ELR (cell line): Measurements from ENCODE around the gene ATG12.
A peak's percentile ranks its signal among the peaks of the same experiment; 100 is the strongest.
"Not testable (repeated sequence)": the region's sequence is repeated elsewhere in the genome, so short reads cannot be mapped to it uniquely, and the experiment has no call there.

Experiments used
- DNase-seq: peaks from one replicate; pipeline ENCODE4 v3.0.0-alpha.2; 2015; ENCODE audit warnings: low read depth

Gene ATG12

GRCh38 chr5:115842952-115843351 is 1.6 kb upstream of the ATG12 start:
- peak; percentile 27 for DNase-seq

GRCh38 chr5:115842089-115842935 is 947 bp upstream of the ATG12 start:
- DNase-seq: peak; percentile 78

- DNase-seq: no peak
Observed at GRCh38 chr5:115840873-115841272, 492 bp downstream of the ATG12 start.

GRCh38 chr5:115838885-115839518 is 2.4 kb downstream of the ATG12 start:
- peak; percentile 77 for DNase-seq

GRCh38 chr5:115835481-115835880 is 5.9 kb downstream of the ATG12 start:
- DNase-seq: no peak

GRCh38 chr5:115831163-115831768 is 10.1 kb downstream of the ATG12 start:
- peak; percentile 70 for DNase-seq

- no peak for DNase-seq
Observed at GRCh38 chr5:115829913-115830312, 11.5 kb downstream of the ATG12 start.

- DNase-seq: no peak
Observed at GRCh38 chr5:115825948-115826347, 15.4 kb downstream of the ATG12 start.

GRCh38 chr5:115824983-115825382 is 16.4 kb downstream of the ATG12 start:
- DNase-seq: not testable (repeated sequence)

- DNase-seq: no peak
Observed at GRCh38 chr5:115820846-115821245, 20.5 kb downstream of the ATG12 start.

GRCh38 chr5:115818821-115819220 is 22.5 kb downstream of the ATG12 start:
- DNase-seq: no peak

- DNase-seq: no peak
Observed at GRCh38 chr5:115817386-115817785, 24.0 kb downstream of the ATG12 start.

GRCh38 chr5:115816226-115817081 is 24.9 kb downstream of the ATG12 start, which contains the start of gene CDO1:
Gene CDO1 (minus strand): TSS chr5:115816659. CDS start chr5:115816397, 262 bp downstream.
- peak; percentile 68 for DNase-seq

GRCh38 chr5:115815693-115816225 is 25.6 kb downstream of the ATG12 start:
- peak; percentile 38 for DNase-seq

- peak; percentile 16 for DNase-seq
Observed at GRCh38 chr5:115815006-115815692, 26.2 kb downstream of the ATG12 start.

GRCh38 chr5:115813719-115814118 is 27.6 kb downstream of the ATG12 start:
- DNase-seq: no peak

GRCh38 chr5:115812372-115812771 is 29.0 kb downstream of the ATG12 start:
- no peak for DNase-seq

GRCh38 chr5:115811406-115811805 is 30.0 kb downstream of the ATG12 start:
- DNase-seq: no peak

GRCh38 chr5:115810761-115811160 is 30.6 kb downstream of the ATG12 start:
- DNase-seq: peak; percentile 32

GRCh38 chr5:115809946-115810345 is 31.4 kb downstream of the ATG12 start:
- no peak for DNase-seq

GRCh38 chr5:115808066-115808465 is 33.3 kb downstream of the ATG12 start:
- DNase-seq: not testable (repeated sequence)
